Astrocyte of the spinal cord (primary cell): ENCODE measurements around the gene RAMP1.

Experiments used
- DNase-seq: peaks from one replicate; pipeline ENCODE4 v3.0.0; 2011; ENCODE audit warnings: low read depth, low spot score
- H3K4me3 ChIP-seq: 2 replicates; pipeline ENCODE4 v1.5.1; 2011; ENCODE audit warnings: low read depth, mild to moderate bottlenecking, low read length, moderate library complexity
- CTCF ChIP-seq: IDR thresholded peaks from 2 replicates; pipeline ENCODE4 v1.5.1; 2012; ENCODE audit warnings: low read depth, mild to moderate bottlenecking, low read length, inconsistent platforms
- in situ Hi-C: cut with HindIII; loops from 2 replicates; pipeline ENCODE4 v1.10.0; 2017; ENCODE audit warnings: low sequenced_read_pairs

RAMP1 gene

GRCh38 chr2:237929979-237930378 lies 70.6 kb downstream of the RAMP1 start:
- TF ChIP-seq CTCF, result no peak
- H3K4me3 ChIP-seq, result no peak overlapping the region
- DNase-seq, result no peak
- in situ Hi-C loops, result no loop called here

GRCh38 chr2:237931205-237931721 lies 71.8 kb downstream of the RAMP1 start:
- peak; percentile 63 for DNase-seq
- H3K4me3 ChIP-seq, result no peak overlapping the region
- no peak for TF ChIP-seq CTCF
- in situ Hi-C loops, result no loop called here

GRCh38 chr2:237932731-237933131 lies 73.3 kb downstream of the RAMP1 start:
- no peak overlapping the region for H3K4me3 ChIP-seq
- in situ Hi-C loops, result no loop called here
- DNase-seq, result peak; percentile 63
- no peak for TF ChIP-seq CTCF

- in situ Hi-C loops, result no loop called here
- no peak for TF ChIP-seq CTCF
- no peak overlapping the region for H3K4me3 ChIP-seq
- DNase-seq, result no peak
These were observed 74.8 kb downstream of the RAMP1 start for GRCh38 chr2:237934186-237934585.

- in situ Hi-C loops, result no loop called here
- TF ChIP-seq CTCF, result no peak
- no peak overlapping the region for H3K4me3 ChIP-seq
- DNase-seq, result no peak
These were observed 76.5 kb downstream of the RAMP1 start for GRCh38 chr2:237935740-237936452.

GRCh38 chr2:237939251-237939650 lies 79.8 kb downstream of the RAMP1 start:
- TF ChIP-seq CTCF, result no peak
- no peak for DNase-seq
- in situ Hi-C loops, result no loop called here
- no peak overlapping the region for H3K4me3 ChIP-seq

- in situ Hi-C loops, result no loop called here
- DNase-seq, result no peak
- TF ChIP-seq CTCF, result no peak
- H3K4me3 ChIP-seq, result no peak overlapping the region
These were observed 81.4 kb downstream of the RAMP1 start for GRCh38 chr2:237940828-237941227.
